ENCODE data around the gene CDC42BPB. TPM values are rescaled to one million over a fixed set of nuclear protein-coding genes. Genes with fewer than 3 reads are reported as not detected.

The CDC42BPB gene
- total RNA-seq, 2 experiments from 2014 or later: 6.6 to 7.6 TPM

DNA sequence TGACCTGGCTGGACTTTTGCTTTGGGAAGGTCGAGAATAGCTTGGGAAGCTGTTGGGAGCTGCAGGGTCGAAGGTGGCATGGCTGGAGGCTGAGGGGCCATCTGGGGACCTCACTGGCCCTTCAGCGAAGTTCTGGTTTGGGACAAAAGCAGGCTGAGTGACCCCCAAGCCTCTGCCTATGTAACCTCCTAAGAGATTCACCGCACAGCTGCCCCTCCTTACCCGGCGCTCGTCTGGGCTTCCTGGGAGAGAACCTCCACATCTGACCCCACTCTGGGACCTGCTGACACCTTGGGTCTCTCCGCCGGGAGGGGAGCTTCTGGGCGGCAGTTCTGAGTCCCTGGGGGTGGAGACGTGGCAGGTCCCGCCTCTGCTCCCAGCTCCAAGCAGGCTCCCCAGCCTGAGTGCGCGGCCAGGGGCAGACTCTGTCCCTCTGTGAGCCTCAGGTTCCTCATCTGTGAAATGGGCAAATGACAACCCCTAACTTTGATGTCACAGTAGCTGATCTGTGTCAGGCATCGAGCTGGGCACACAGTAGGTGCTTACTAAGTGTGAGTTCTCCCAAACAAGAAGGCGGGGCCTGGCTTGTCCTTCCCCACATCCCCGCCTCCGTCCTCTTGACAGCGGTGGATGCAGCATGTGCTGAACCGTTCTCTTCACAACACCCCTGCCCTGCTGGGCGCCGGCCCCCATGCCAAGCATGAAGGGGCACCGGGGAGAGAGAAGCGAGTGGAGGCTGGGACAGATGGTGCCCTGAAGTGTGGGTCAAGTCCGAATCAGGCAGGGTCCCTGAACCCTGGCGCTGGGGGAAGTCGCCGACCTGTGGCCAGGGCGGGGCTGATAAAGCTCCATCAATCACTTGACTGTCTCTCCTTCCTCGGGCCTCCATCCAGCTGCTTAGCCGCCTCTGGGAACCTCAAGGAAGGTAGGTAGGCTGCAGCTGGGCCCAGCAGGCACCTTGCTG lies 40.9 kb upstream of the CDC42BPB start:
- H3K36me3 Mint-ChIP-seq (ENCODE audit: low read depth): no peaks in the 10 kb centered on the region
- H3K9me3 Mint-ChIP-seq: no peaks in the 10 kb centered on the region
- no peak for DNase-seq
- ChIA-PET POLR2A (no interaction called here), CTCF (no interaction called here)
- intact Hi-C loops (cut with DNase I, micrococcal nuclease): no loop called here
- H3K4me3 Mint-ChIP-seq: no peak overlapping the region
- Histone ChIP-seq H3K27ac (ENCODE audit: low read depth in 1 of 2, low read length in 2 of 2) (no peak overlapping the region), H3K4me3 (ENCODE audit: low read length) (no peak overlapping the region), H3K9me3 (ENCODE audit: control insufficient read depth in 1 of 2, insufficient read depth in 1 of 2, low read length in 2 of 2) (peaks cover 0 to 9% of the 10 kb centered on the region in 2 experiments), H3K27me3 (ENCODE audit: control insufficient read depth in 1 of 2, insufficient read depth in 2 of 2, low read length in 2 of 2) (peaks cover 17 to 19% of the 10 kb centered on the region in 2 experiments), H3K4me1 (ENCODE audit: insufficient read depth, low read length) (peaks cover 2% of the 10 kb centered on the region), H3K36me3 (ENCODE audit: insufficient read depth, low read length) (no peaks in the 10 kb centered on the region)
- no peak overlapping the region for H3K27ac Mint-ChIP-seq
- peaks cover 27% of the 10 kb centered on the region for H3K27me3 Mint-ChIP-seq
- TF ChIP-seq, protein P1, sequence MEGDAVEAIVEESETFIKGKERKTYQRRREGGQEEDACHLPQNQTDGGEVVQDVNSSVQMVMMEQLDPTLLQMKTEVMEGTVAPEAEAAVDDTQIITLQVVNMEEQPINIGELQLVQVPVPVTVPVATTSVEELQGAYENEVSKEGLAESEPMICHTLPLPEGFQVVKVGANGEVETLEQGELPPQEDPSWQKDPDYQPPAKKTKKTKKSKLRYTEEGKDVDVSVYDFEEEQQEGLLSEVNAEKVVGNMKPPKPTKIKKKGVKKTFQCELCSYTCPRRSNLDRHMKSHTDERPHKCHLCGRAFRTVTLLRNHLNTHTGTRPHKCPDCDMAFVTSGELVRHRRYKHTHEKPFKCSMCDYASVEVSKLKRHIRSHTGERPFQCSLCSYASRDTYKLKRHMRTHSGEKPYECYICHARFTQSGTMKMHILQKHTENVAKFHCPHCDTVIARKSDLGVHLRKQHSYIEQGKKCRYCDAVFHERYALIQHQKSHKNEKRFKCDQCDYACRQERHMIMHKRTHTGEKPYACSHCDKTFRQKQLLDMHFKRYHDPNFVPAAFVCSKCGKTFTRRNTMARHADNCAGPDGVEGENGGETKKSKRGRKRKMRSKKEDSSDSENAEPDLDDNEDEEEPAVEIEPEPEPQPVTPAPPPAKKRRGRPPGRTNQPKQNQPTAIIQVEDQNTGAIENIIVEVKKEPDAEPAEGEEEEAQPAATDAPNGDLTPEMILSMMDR (IDR thresholded peaks at IDR 0.05): no peak
- no peak for ATAC-seq (ENCODE audit: poor library complexity)
- H3K4me1 Mint-ChIP-seq (ENCODE audit: low read depth): peaks cover 3% of the 10 kb centered on the region

DNA sequence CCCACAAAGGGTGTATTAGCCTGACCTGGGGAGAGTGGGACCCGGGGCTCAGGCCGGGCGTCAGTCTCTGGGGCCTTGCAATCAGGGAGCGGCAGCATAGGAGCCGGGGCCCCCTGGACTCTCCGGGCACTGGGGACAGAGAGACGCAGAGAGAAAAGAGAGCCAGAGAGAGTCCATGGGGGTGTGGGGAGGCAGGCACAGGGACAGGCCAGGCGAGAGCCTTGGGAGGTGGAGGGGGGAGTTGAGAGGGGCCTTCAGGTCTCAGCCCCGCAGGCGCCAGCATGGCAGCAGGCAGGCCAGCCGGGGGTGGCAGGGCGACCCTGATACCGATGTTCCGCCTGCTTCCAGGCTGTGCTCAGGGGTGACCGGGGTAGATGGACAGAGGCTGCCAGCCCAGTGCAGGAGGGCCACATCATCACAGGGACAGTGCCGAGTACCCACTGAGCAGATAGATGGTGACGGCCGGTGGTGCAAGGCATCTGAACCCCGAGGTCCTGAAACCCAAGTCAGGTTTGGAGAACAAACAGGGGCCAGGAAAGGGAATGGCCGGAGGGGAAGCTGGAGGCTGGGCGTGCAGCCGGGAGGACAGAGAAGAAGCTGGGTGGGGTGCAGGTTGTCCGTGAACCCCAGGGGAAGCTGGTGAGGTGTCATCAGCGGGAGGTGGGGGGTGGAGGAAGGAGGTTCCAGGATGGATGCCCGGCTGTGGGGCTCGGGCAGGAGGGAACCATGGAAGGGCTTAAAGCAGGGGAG lies 40.1 kb upstream of the CDC42BPB start:
- DNase-seq (no peak), ATAC-seq (ENCODE audit: poor library complexity) (no peak)
- peaks cover 3% of the 10 kb centered on the region for H3K4me1 Mint-ChIP-seq (ENCODE audit: low read depth)
- H3K27me3 Mint-ChIP-seq: peaks cover 26% of the 10 kb centered on the region
- ChIA-PET POLR2A (no interaction called here), CTCF (interaction anchor here (1.2 kb wide), 1 partner anchor 403 kb away, joined by 3 read pairs; no protein-coding TSS in a partner anchor)
- no peaks in the 10 kb centered on the region for H3K9me3 Mint-ChIP-seq
- Histone ChIP-seq H3K27me3 (ENCODE audit: control insufficient read depth in 1 of 2, insufficient read depth in 2 of 2, low read length in 2 of 2) (peaks cover 11 to 13% of the 10 kb centered on the region in 2 experiments), H3K9me3 (ENCODE audit: control insufficient read depth in 1 of 2, insufficient read depth in 1 of 2, low read length in 2 of 2) (peaks cover 0 to 8% of the 10 kb centered on the region in 2 experiments), H3K4me3 (ENCODE audit: low read length) (no peak overlapping the region), H3K4me1 (ENCODE audit: insufficient read depth, low read length) (peaks cover 2% of the 10 kb centered on the region), H3K27ac (ENCODE audit: low read depth in 1 of 2, low read length in 2 of 2) (no peak overlapping the region), H3K36me3 (ENCODE audit: insufficient read depth, low read length) (no peaks in the 10 kb centered on the region)
- H3K36me3 Mint-ChIP-seq (ENCODE audit: low read depth): no peaks in the 10 kb centered on the region
- intact Hi-C loops (cut with DNase I, micrococcal nuclease): no loop called here
- H3K27ac Mint-ChIP-seq: no peak overlapping the region
- no peak overlapping the region for H3K4me3 Mint-ChIP-seq
- TF ChIP-seq, protein P1 (IDR thresholded peaks at IDR 0.05): no peak

DNA sequence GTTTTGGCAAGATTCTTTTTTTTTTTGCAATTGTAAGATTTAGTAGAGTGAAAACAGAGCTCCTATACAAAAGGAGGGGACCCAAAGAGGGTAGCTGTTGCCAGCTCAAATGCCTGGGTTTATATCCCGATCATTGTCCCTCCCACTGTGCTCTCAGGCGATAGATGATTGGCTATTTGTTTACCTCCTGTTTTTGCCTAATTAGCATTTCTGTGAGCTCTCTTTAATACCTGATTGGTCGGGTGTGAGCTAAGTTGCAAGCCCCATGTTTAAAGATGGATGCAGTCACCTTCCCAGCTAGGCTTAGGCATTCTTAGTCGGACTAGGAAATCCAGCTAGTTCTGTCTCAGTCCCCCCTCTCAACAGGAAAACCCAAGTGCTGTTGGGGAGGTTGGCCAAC lies 39.0 kb upstream of the CDC42BPB start:
- no peak overlapping the region for H3K4me3 ChIP-seq (ENCODE audit: low read length)
- TF ChIP-seq, protein P1 (IDR thresholded peaks at IDR 0.05): no peak
- H3K4me1 ChIP-seq (ENCODE audit: insufficient read depth, low read length): peaks cover 7% of the 10 kb centered on the region
- Mint-ChIP-seq H3K9me3 (no peaks in the 10 kb centered on the region), H3K27me3 (peaks cover 23% of the 10 kb centered on the region), H3K36me3 (ENCODE audit: low read depth) (no peaks in the 10 kb centered on the region), H3K4me3 (no peak overlapping the region), H3K27ac (no peak overlapping the region), H3K4me1 (ENCODE audit: low read depth) (peaks cover 2% of the 10 kb centered on the region)
- peaks cover 0 to 8% of the 10 kb centered on the region in 2 experiments for H3K9me3 ChIP-seq (ENCODE audit: control insufficient read depth in 1 of 2, insufficient read depth in 1 of 2, low read length in 2 of 2)
- intact Hi-C loops (cut with DNase I, micrococcal nuclease): no loop called here
- peaks cover 7 to 8% of the 10 kb centered on the region in 2 experiments for H3K27me3 ChIP-seq (ENCODE audit: control insufficient read depth in 1 of 2, insufficient read depth in 2 of 2, low read length in 2 of 2)
- POLR2A ChIA-PET: no interaction called here
- no peaks in the 10 kb centered on the region for H3K36me3 ChIP-seq (ENCODE audit: insufficient read depth, low read length)
- ATAC-seq (ENCODE audit: poor library complexity) (no peak), DNase-seq (no peak)
- no peak overlapping the region for H3K27ac ChIP-seq (ENCODE audit: low read depth in 1 of 2, low read length in 2 of 2)
- CTCF ChIA-PET: interaction anchor here (1.2 to 1.6 kb wide), 2 partner anchors 8 to 402 kb away, joined by 3 to 8 read pairs; no protein-coding TSS in a partner anchor
